SK-N-SH (cell line): ENCODE measurements around the gene CHST2. TPM values are rescaled to one million over a fixed set of nuclear protein-coding genes. Genes with fewer than 3 reads are reported as not detected.

Experiments
- CTCF ChIA-PET: fragments of 300-600, 350-600 bp; formaldehyde crosslinking; extraction: SDS; loops from one replicate; lab custom pipeline; 2021; lab: Yijun Ruan, JAX
- POLR2A ChIA-PET: fragments of 350-600 bp; sonication (Branson Sonifier 250); formaldehyde crosslinking; extraction: SDS; loops from one replicate; lab custom pipeline; 2020; ENCODE audit warnings: antibody characterized with exemption, inconsistent platforms; lab: Yijun Ruan, JAX
- DNase-seq: peaks from one replicate; pipeline ENCODE4 v3.0.0; 2012
- H2AFZ ChIP-seq: fragments of 200-600 bp; sonication (generic); 2 replicates; pipeline ENCODE4 v1.8.1; 2016; ENCODE audit warnings: antibody characterized with exemption, mild to moderate bottlenecking, low read depth
- H3F3A ChIP-seq: fragments of 200-600 bp; sonication (generic); replicated peaks from 2 replicates; pipeline ENCODE3; 2016; ENCODE audit warnings: antibody characterized with exemption, mild to moderate bottlenecking; ENCODE audit not compliant: insufficient read depth
- H3K27ac ChIP-seq, 2 experiments: fragments of 200-500 bp in 1 of 2; fragments of 200-600 bp in 1 of 2; sonication (Bioruptor generic) in 1 of 2; sonication (generic), shearing (Covaris generic) in 1 of 2; 2 replicates each; pipeline versions ENCODE4 v1.5.1 to v1.6.1; 2014 to 2016; ENCODE audit warnings: low read depth in 2 of 2, inconsistent platforms in 1 of 2, low read length in 1 of 2, mild to moderate bottlenecking in 1 of 2, mixed read lengths in 1 of 2
- H3K27me3 ChIP-seq: fragments of 200-600 bp; sonication (generic), shearing (Covaris generic); 2 replicates; pipeline ENCODE4 v1.6.1; 2016; ENCODE audit warnings: mixed run types; ENCODE audit not compliant: insufficient read depth
- H3K36me3 ChIP-seq, 2 experiments: fragments of 200-500 bp in 1 of 2; fragments of 200-600 bp in 1 of 2; sonication (Bioruptor generic) in 1 of 2; sonication (generic) in 1 of 2; replicated peaks in 1 of 2; 2 replicates each; pipeline versions ENCODE3 to v1.5.1; 2014 to 2016; ENCODE audit warnings: low read length in 1 of 2, mild to moderate bottlenecking in 1 of 2; ENCODE audit not compliant: insufficient read depth in 2 of 2, control insufficient read depth in 1 of 2
- H3K4me1 ChIP-seq, 2 experiments: fragments of 200-500 bp in 1 of 2; fragments of 200-600 bp in 1 of 2; sonication (Bioruptor generic) in 1 of 2; sonication (generic), shearing (Covaris generic) in 1 of 2; 2 replicates each; pipeline versions ENCODE4 v1.5.1 to v1.6.1; 2014 to 2016; ENCODE audit warnings: low read depth in 1 of 2, low read length in 1 of 2, mixed run types in 1 of 2; ENCODE audit not compliant: insufficient read depth in 2 of 2, control insufficient read depth in 1 of 2
- H3K4me2 ChIP-seq: fragments of 200-600 bp; sonication (generic), shearing (Covaris generic); 2 replicates; pipeline ENCODE4 v1.6.1; 2017; ENCODE audit warnings: mixed run types
- H3K4me3 ChIP-seq, 2 experiments: fragments of 200-500 bp in 1 of 2; fragments of 200-600 bp in 1 of 2; sonication (Bioruptor generic) in 1 of 2; sonication (generic), shearing (Covaris generic) in 1 of 2; 2 replicates each; pipeline versions ENCODE4 v1.5.1 to v1.8.1; 2014 to 2016; ENCODE audit warnings: low read depth in 2 of 2, inconsistent platforms in 1 of 2, low read length in 1 of 2, mild to moderate bottlenecking in 1 of 2, mixed read lengths in 1 of 2, moderate library complexity in 1 of 2
- H3K79me2 ChIP-seq: fragments of 200-600 bp; sonication (generic); 2 replicates; pipeline ENCODE4 v1.8.1; 2017; ENCODE audit warnings: mild to moderate bottlenecking; ENCODE audit not compliant: insufficient read depth
- H3K9ac ChIP-seq: fragments of 200-600 bp; sonication (generic); 2 replicates; pipeline ENCODE4 v1.6.1; 2017; ENCODE audit warnings: mixed run types
- H3K9me2 ChIP-seq: fragments of 200-600 bp; sonication (generic); 2 replicates; pipeline ENCODE4 v1.6.1; 2017; ENCODE audit warnings: mixed run types
- H3K9me3 ChIP-seq: fragments of 200-600 bp; sonication (generic); 2 replicates; pipeline ENCODE4 v1.6.1; 2017; ENCODE audit warnings: mixed run types, mild to moderate bottlenecking, moderate library complexity
- H4K20me1 ChIP-seq: fragments of 200-600 bp; sonication (generic); 2 replicates; pipeline ENCODE4 v1.6.1; 2017; ENCODE audit warnings: mild to moderate bottlenecking, mixed run types; ENCODE audit not compliant: insufficient read depth
- CHD2 ChIP-seq: fragments of 150-350 bp; IDR thresholded peaks from 2 replicates; pipeline ENCODE4 v1.6.1; 2018; ENCODE audit warnings: low read length; ENCODE audit not compliant: partially characterized antibody
- EP300 ChIP-seq, 2 experiments: IDR thresholded peaks; 2 replicates each; pipeline versions ENCODE4 v1.4.0 to v1.6.1; 2012; ENCODE audit warnings: borderline replicate concordance in 1 of 2, low read depth in 1 of 2, low read length in 1 of 2
- EZH2phosphoT487 ChIP-seq: fragments of 200-600 bp; sonication (generic); IDR thresholded peaks from 2 replicates; pipeline ENCODE4 v1.6.1; 2017; ENCODE audit warnings: low read depth, mixed run types, mild to moderate bottlenecking, antibody characterized with exemption, moderate library complexity, borderline replicate concordance
- FOXJ3 ChIP-seq: sonication (generic); formaldehyde crosslinking; IDR thresholded peaks from 2 replicates; pipeline ENCODE4 v1.5.1; 2020; ENCODE audit warnings: mild to moderate bottlenecking, missing genetic modification reagents
- GATA2 ChIP-seq: sonication (generic); formaldehyde crosslinking; IDR thresholded peaks from 2 replicates; pipeline ENCODE4 v1.5.0; 2020; ENCODE audit warnings: mild to moderate bottlenecking, missing genetic modification reagents
- IRF3 ChIP-seq: fragments of 150-350 bp; IDR thresholded peaks from 2 replicates; pipeline ENCODE4 v1.6.1; 2016; ENCODE audit warnings: mild to moderate bottlenecking, low read depth, low read length
- JUND ChIP-seq: IDR thresholded peaks from 2 replicates; pipeline ENCODE4 v1.4.0; 2012
- MAX ChIP-seq: IDR thresholded peaks from 2 replicates; pipeline ENCODE4 v1.4.0; 2012; ENCODE audit warnings: low read depth
- MEF2A ChIP-seq: IDR thresholded peaks from 2 replicates; pipeline ENCODE4 v1.4.0; 2012; ENCODE audit warnings: low read depth, borderline replicate concordance
- NFIC ChIP-seq: IDR thresholded peaks from 2 replicates; pipeline ENCODE4 v1.4.0; 2012; ENCODE audit warnings: borderline replicate concordance
- NRF1 ChIP-seq: IDR thresholded peaks from 2 replicates; pipeline ENCODE4 v1.6.1; 2012; ENCODE audit warnings: low read depth, mild to moderate bottlenecking, low read length
- RAD21 ChIP-seq: IDR thresholded peaks from 2 replicates; pipeline ENCODE4 v1.6.1; 2012; ENCODE audit warnings: mild to moderate bottlenecking, low read length
- RFX5 ChIP-seq: IDR thresholded peaks from 2 replicates; pipeline ENCODE4 v1.6.1; 2012; ENCODE audit warnings: mild to moderate bottlenecking, improper control_type of control experiment, low read length
- SMC3 ChIP-seq: IDR thresholded peaks from 2 replicates; pipeline ENCODE4 v1.6.1; 2012; ENCODE audit warnings: low read depth, low read length, improper control_type of control experiment
- TEAD4 ChIP-seq: IDR thresholded peaks from 2 replicates; pipeline ENCODE4 v1.4.0; 2012; ENCODE audit warnings: mild to moderate bottlenecking, borderline replicate concordance; ENCODE audit not compliant: insufficient read depth
- USF1 ChIP-seq: IDR thresholded peaks from 2 replicates; pipeline ENCODE4 v1.4.0; 2012; ENCODE audit warnings: low read depth, borderline replicate concordance
- YY1 ChIP-seq: IDR thresholded peaks from 2 replicates; pipeline ENCODE4 v1.4.0; 2012; ENCODE audit warnings: low read depth, mild to moderate bottlenecking
- WGBS: methylation state at CpG from one replicate; pipeline ENCODE4 v1.1.6; 2017; ENCODE audit warnings: low lambda C conversion rate; 5-methylcytosine and 5-hydroxymethylcytosine counted together
- polyA plus RNA-seq, 3 experiments: library from polyadenylated mRNA; depleted of rRNA; stranded (reverse); fragments of >200 nt; gene quantifications; 2 replicates each; pipeline ENCODE4 v1.2.3, GENCODE V29; 2012
- TF ChIP-seq, protein P1 (sequence below): fragments of 200-600 bp; sonication (generic); IDR thresholded peaks from 2 replicates; pipeline ENCODE4 v1.6.1; 2017; ENCODE audit warnings: antibody characterized with exemption, mild to moderate bottlenecking, moderate library complexity

Gene CHST2
- polyA plus RNA-seq, 1 of the 3 experiments (the other 2 are of a cell fraction), result 1.6 TPM

- WGBS, result 74% methylated on average over 1 of the region's 1 CpG
- no peak for TF ChIP-seq RFX5
- CTCF ChIA-PET, result no interaction called here
- Histone ChIP-seq H2AFZ (no peak overlapping the region), H3K9me2 (no peaks in the 10 kb centered on the region), H3K9ac (no peak overlapping the region), H3K9me3 (no peaks in the 10 kb centered on the region), H3K4me3 (no peak overlapping the region), H4K20me1 (no peaks in the 10 kb centered on the region), H3K27me3 (no peaks in the 10 kb centered on the region), H3K27ac (no peak overlapping the region), H3F3A (no peaks in the 10 kb centered on the region), H3K79me2 (no peaks in the 10 kb centered on the region), H3K36me3 (no peaks in the 10 kb centered on the region), H3K4me2 (no peak overlapping the region), H3K4me1 (no peaks in the 10 kb centered on the region; a peak in 1 of 4 replicates)
- POLR2A ChIA-PET, result no interaction called here
- DNase-seq, result no peak
Measured at GRCh38 chr3:143081365-143081764, 38.2 kb upstream of the CHST2 start.

- no peaks in the 10 kb centered on the region; a peak in 1 of 4 replicates for H3K4me1 ChIP-seq
- 53% methylated on average over 19 of the region's 19 CpGs for WGBS
- TF ChIP-seq RAD21 (no peak), NRF1 (no peak), GATA2 (CRISPR knock-in tag) (no peak), YY1 (no peak), USF1 (no peak), MAX (no peak), IRF3 (no peak), NFIC (no peak), EP300 (IDR thresholded peaks at IDR 0.05; ENCODE audit: borderline replicate concordance in 1 of 2, low read depth in 1 of 2, low read length in 1 of 2) (no peak), SMC3 (no peak), EZH2phosphoT487 (no peak), TEAD4 (no peak), JUND (no peak), FOXJ3 (CRISPR knock-in tag) (no peak), MEF2A (no peak), CHD2 (no peak)
- TF ChIP-seq, protein P1, sequence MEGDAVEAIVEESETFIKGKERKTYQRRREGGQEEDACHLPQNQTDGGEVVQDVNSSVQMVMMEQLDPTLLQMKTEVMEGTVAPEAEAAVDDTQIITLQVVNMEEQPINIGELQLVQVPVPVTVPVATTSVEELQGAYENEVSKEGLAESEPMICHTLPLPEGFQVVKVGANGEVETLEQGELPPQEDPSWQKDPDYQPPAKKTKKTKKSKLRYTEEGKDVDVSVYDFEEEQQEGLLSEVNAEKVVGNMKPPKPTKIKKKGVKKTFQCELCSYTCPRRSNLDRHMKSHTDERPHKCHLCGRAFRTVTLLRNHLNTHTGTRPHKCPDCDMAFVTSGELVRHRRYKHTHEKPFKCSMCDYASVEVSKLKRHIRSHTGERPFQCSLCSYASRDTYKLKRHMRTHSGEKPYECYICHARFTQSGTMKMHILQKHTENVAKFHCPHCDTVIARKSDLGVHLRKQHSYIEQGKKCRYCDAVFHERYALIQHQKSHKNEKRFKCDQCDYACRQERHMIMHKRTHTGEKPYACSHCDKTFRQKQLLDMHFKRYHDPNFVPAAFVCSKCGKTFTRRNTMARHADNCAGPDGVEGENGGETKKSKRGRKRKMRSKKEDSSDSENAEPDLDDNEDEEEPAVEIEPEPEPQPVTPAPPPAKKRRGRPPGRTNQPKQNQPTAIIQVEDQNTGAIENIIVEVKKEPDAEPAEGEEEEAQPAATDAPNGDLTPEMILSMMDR, result no peak
- H3K79me2 ChIP-seq, result no peaks in the 10 kb centered on the region
- no peak overlapping the region for H2AFZ ChIP-seq
- H3K9ac ChIP-seq, result no peak overlapping the region
- H3K4me3 ChIP-seq, result no peak overlapping the region
- no peak overlapping the region for H3K27ac ChIP-seq
- no peaks in the 10 kb centered on the region for H3K36me3 ChIP-seq
- H3K4me2 ChIP-seq, result no peak overlapping the region
- no peaks in the 10 kb centered on the region for H4K20me1 ChIP-seq
- H3K27me3 ChIP-seq, result no peaks in the 10 kb centered on the region
- no peaks in the 10 kb centered on the region for H3K9me3 ChIP-seq
- H3K9me2 ChIP-seq, result no peaks in the 10 kb centered on the region
- ChIA-PET CTCF (no interaction called here), POLR2A (no interaction called here)
- no peaks in the 10 kb centered on the region for H3F3A ChIP-seq
- DNase-seq, result no peak
Measured at GRCh38 chr3:143081844-143082778, 37.5 kb upstream of the CHST2 start.
